Stomach (tissue), 19 donors: ENCODE results near the gene PCDHGA6. TPM values are rescaled to one million over a fixed set of nuclear protein-coding genes. Genes with fewer than 3 reads are reported as not detected.
A peak's percentile ranks its signal among the peaks of the same experiment; 100 is the strongest.

ENCODE experiments used
- DNase-seq, 2 donors: peaks; one replicate each; pipeline versions ENCODE4 v3.0.0 to v3.0.0-alpha.2; 2013 to 2019
- H3K27ac ChIP-seq, 5 donors: fragments of 200-600 bp in 4 of 5; sonication (generic) in 4 of 5; one replicate each; pipeline ENCODE4 v1.5.1; 2013 to 2019; ENCODE audit warnings: mild to moderate bottlenecking in 1 of 5, moderate library complexity in 1 of 5
- H3K27me3 ChIP-seq, 3 donors: fragments of 200-600 bp; sonication (generic); one replicate each; pipeline ENCODE4 v1.5.1; 2017 to 2019; ENCODE audit warnings: mixed run types in 1 of 3
- H3K36me3 ChIP-seq, 4 donors: fragments of 200-600 bp; sonication (generic); 1 replicate in 3 of 4; 2 replicates in 1 of 4; pipeline ENCODE4 v1.5.1; 2016 to 2019
- H3K4me1 ChIP-seq, 4 donors: fragments of 200-600 bp; sonication (generic); one replicate each; pipeline ENCODE4 v1.5.1; 2016 to 2019
- H3K4me3 ChIP-seq, 4 donors: fragments of 200-600 bp; sonication (generic) in 3 of 4; one replicate each; pipeline ENCODE4 v1.5.1; 2016 to 2019; ENCODE audit warnings: mild to moderate bottlenecking in 1 of 4
- H3K9me3 ChIP-seq, 4 donors: fragments of 200-600 bp; sonication (generic); one replicate each; pipeline ENCODE4 v1.5.1; 2016 to 2019
- CTCF ChIP-seq, 7 experiments: fragments of 450-650 bp in 4 of 7; fragments of 200-600 bp in 3 of 7; sonication (generic) in 3 of 7; IDR thresholded peaks; one replicate each; pipeline ENCODE4 v1.5.1; 2016 to 2019; ENCODE audit warnings: antibody characterized with exemption in 7 of 7, control low read depth in 2 of 7, mild to moderate bottlenecking in 1 of 7
- EP300 ChIP-seq: sonication (generic); formaldehyde crosslinking; IDR thresholded peaks from one replicate; pipeline ENCODE4 v1.6.1; 2017; ENCODE audit warnings: antibody characterized with exemption
- POLR2A ChIP-seq, 4 donors: fragments of 450-650 bp; IDR thresholded peaks; one replicate each; pipeline ENCODE4 v1.6.1; 2016; ENCODE audit warnings: antibody characterized with exemption in 4 of 4, control low read depth in 2 of 4, mild to moderate bottlenecking in 1 of 4, moderate library complexity in 1 of 4
- POLR2AphosphoS5 ChIP-seq, 3 donors: sonication (generic); formaldehyde crosslinking; IDR thresholded peaks; one replicate each; pipeline ENCODE4 v1.6.1; 2016; ENCODE audit warnings: antibody characterized with exemption in 3 of 3
- WGBS, 5 donors: extraction: QIAGEN DNeasy Blood & Tissue Kit in 3 of 5; methylation state at CpG; one replicate each; pipeline versions ENCODE4 v1.1.5 to v1.1.7; 2013 to 2018; 5-methylcytosine and 5-hydroxymethylcytosine counted together
- intact Hi-C: fragments of 100-400 bp; cut with DNase I; formaldehyde crosslinking; loops from one replicate; pipeline ENCODE4 v1.15.1; 2023; ENCODE audit warnings: low total_unique reads
- long read RNA-seq, 10 donors: transcript quantifications; one replicate each; lab custom pipeline, GENCODE V29; 2026
- polyA plus RNA-seq, 3 donors: library from polyadenylated mRNA; stranded (reverse); fragments of 200-250 nt; gene quantifications; one replicate each; pipeline ENCODE4 v1.2.3, GENCODE V29; 2013
- total RNA-seq, 5 donors: library from RNA; depleted of rRNA; stranded (reverse); fragments of >200 nt; gene quantifications; one replicate each; pipeline versions ENCODE4 v1.1.0 to v1.2.3, GENCODE V29; 2014 to 2016
- donor health status: healthy with polysubstance abuse.
- donor health status: Bipolar disorder and iron deficiency.
- donor health status: healthy.

PCDHGA6 gene
- total RNA-seq (1 to 10 TPM in 3 of 5 donors, under 1 TPM in 2; 0.29 to 4.4 (median 1.8) TPM), polyA plus RNA-seq (under 1 TPM in 2 of 3 donors, not detected in 1; 0.06 to 0.38 TPM)
- long read RNA-seq, donor 1, full-length matches to known transcripts: 1 of 1 reads
- long read RNA-seq, donor 1, partial matches to known transcripts: 0 of 1 reads
- long read RNA-seq, donor 1, other reads (novel, unspliced or antisense): 0 of 1 reads
- long read RNA-seq, donor 2, full-length matches to known transcripts: 2 of 2 reads
- long read RNA-seq, donor 2, partial matches to known transcripts: 0 of 2 reads
- long read RNA-seq, donor 2, other reads (novel, unspliced or antisense): 0 of 2 reads
- long read RNA-seq, donor 3, full-length matches to known transcripts: 1 of 1 reads
- long read RNA-seq, donor 3, partial matches to known transcripts: 0 of 1 reads
- long read RNA-seq, donor 3, other reads (novel, unspliced or antisense): 0 of 1 reads
- long read RNA-seq, donor 4: 0 reads
- long read RNA-seq, donor 5, full-length matches to known transcripts: 4 of 4 reads
- long read RNA-seq, donor 5, partial matches to known transcripts: 0 of 4 reads
- long read RNA-seq, donor 5, other reads (novel, unspliced or antisense): 0 of 4 reads
- long read RNA-seq, donor 6, full-length matches to known transcripts: 2 of 2 reads
- long read RNA-seq, donor 6, partial matches to known transcripts: 0 of 2 reads
- long read RNA-seq, donor 6, other reads (novel, unspliced or antisense): 0 of 2 reads
- long read RNA-seq, donor 7, full-length matches to known transcripts: 6 of 6 reads
- long read RNA-seq, donor 7, partial matches to known transcripts: 0 of 6 reads
- long read RNA-seq, donor 7, other reads (novel, unspliced or antisense): 0 of 6 reads
- long read RNA-seq, donor 8, full-length matches to known transcripts: 2 of 2 reads
- long read RNA-seq, donor 8, partial matches to known transcripts: 0 of 2 reads
- long read RNA-seq, donor 8, other reads (novel, unspliced or antisense): 0 of 2 reads
- long read RNA-seq, donor 9, full-length matches to known transcripts: 1 of 1 reads
- long read RNA-seq, donor 9, partial matches to known transcripts: 0 of 1 reads
- long read RNA-seq, donor 9, other reads (novel, unspliced or antisense): 0 of 1 reads
- long read RNA-seq, donor 10: 0 reads

DNA sequence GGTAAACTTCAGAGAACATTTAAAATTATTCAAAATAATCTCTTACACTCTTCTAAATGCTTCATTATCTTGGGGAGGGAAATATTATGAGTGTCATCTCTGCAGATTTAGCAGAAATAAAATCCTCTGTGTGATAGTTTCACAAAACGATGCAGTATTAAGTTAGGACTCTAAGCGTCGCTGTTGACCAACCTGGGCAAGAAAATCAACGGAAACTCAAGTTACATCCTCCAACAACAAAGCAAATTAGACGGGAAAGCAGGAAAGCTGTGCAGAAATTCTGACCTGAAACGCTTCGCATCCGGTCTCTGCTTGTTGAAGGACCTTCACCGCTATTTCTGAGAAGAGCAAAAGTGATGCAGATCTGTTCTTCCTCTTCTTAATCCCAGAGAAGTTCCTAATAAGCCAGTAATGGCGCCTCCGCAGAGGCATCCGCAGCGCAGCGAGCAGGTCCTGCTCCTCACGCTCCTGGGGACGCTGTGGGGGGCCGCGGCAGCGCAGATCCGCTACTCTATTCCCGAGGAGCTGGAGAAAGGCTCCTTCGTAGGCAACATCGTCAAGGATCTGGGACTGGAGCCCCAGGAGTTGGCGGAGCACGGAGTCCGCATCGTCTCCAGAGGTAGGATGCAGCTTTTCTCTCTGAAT, at the start of gene PCDHGA6:
Gene PCDHGA6 (plus strand): TSS at position 219 of the 645 bp plus-strand sequence. CDS start 193 bp downstream, at position 412.
- DNase-seq: peak in 1 of 2 donors; percentile 27
- Histone ChIP-seq H3K4me1 (no peaks in the 10 kb centered on the region), H3K9me3 (peaks cover 54 to 100% (median 89%) of the 10 kb centered on the region in 4 donors), H3K4me3 (peak within 1 kb of the TSS in 2 of 4 donors; percentile 0 to 23), H3K27ac (no peak within 1 kb of the TSS), H3K27me3 (peaks cover 0 to 73% (median 22%) of the 10 kb centered on the region in 3 donors), H3K36me3 (peaks cover 0 to 11% (median 0%) of the 10 kb centered on the region in 4 donors)
- intact Hi-C loops: no loop called here
- 16 to 27% (median 21%) methylated on average over 17 to 27 of the region's 27 CpGs for WGBS, 5 donors
- TF ChIP-seq EP300 (no peak), POLR2A (IDR thresholded peaks at IDR 0.05) (no peak), POLR2AphosphoS5 (IDR thresholded peaks at IDR 0.05) (no peak), CTCF (IDR thresholded peaks at IDR 0.05) (no peak)

- TF ChIP-seq POLR2AphosphoS5 (IDR thresholded peaks at IDR 0.05): no peak
- TF ChIP-seq CTCF (IDR thresholded peaks at IDR 0.05): peak in 2 of 7 experiments; percentile 11 to 17
- peaks cover 0 to 3% (median 1%) of the 10 kb centered on the region in 4 donors for H3K4me1 ChIP-seq
- H3K27ac ChIP-seq: peak overlapping the region in 2 of 5 donors; percentile 45 to 66
- peak; percentile 32 to 69 for DNase-seq
- intact Hi-C loops: loop anchor here (10.0 kb wide), 1 partner anchor 209 kb away; no protein-coding TSS in a partner anchor
- peak overlapping the region; percentile 14 to 31 (median 24) for H3K4me3 ChIP-seq
- peaks cover 0 to 5% (median 0%) of the 10 kb centered on the region in 4 donors for H3K36me3 ChIP-seq
- peaks cover 0 to 35% (median 13%) of the 10 kb centered on the region in 3 donors for H3K27me3 ChIP-seq
- H3K9me3 ChIP-seq: peaks cover 10 to 97% (median 74%) of the 10 kb centered on the region in 4 donors
- WGBS, 5 donors: 10 to 15% (median 13%) methylated on average over 27 of the region's 27 CpGs
Observed at GRCh38 chr5:141326088-141326854, 47.4 kb upstream of the PCDHGA6 start.

GRCh38 chr5:141328231-141328630, 45.5 kb upstream of the PCDHGA6 start:
- H3K9me3 ChIP-seq: peaks cover 21 to 97% (median 81%) of the 10 kb centered on the region in 4 donors
- intact Hi-C loops: loop anchor here (10.0 kb wide), 1 partner anchor 207 kb away; no protein-coding TSS in a partner anchor
- peaks cover 0 to 54% (median 20%) of the 10 kb centered on the region in 3 donors for H3K27me3 ChIP-seq
- H3K4me1 ChIP-seq: no peaks in the 10 kb centered on the region
- 78 to 82% (median 81%) methylated on average over 3 to 8 of the region's 8 CpGs for WGBS, 5 donors
- H3K36me3 ChIP-seq: peaks cover 0 to 5% (median 0%) of the 10 kb centered on the region in 4 donors
- no peak overlapping the region for H3K27ac ChIP-seq
- H3K4me3 ChIP-seq: no peak overlapping the region
- no peak for TF ChIP-seq POLR2AphosphoS5 (IDR thresholded peaks at IDR 0.05)
- no peak for TF ChIP-seq EP300
- no peak for TF ChIP-seq POLR2A (IDR thresholded peaks at IDR 0.05)
- no peak for TF ChIP-seq CTCF (IDR thresholded peaks at IDR 0.05)
- no peak for DNase-seq
